Mucosa of rectum (tissue), 2 donors: Measurements from ENCODE around the gene CLSTN1.

Experiments used
- H3K27ac ChIP-seq, 2 donors: one replicate each; pipeline ENCODE4 v1.7.0; 2013; ENCODE audit warnings: inconsistent platforms in 2 of 2, low read depth in 2 of 2, low read length in 2 of 2
- H3K27me3 ChIP-seq, 2 donors: one replicate each; pipeline ENCODE4 v1.7.0; 2013; ENCODE audit warnings: low read length in 2 of 2; ENCODE audit not compliant: control insufficient read depth in 2 of 2, insufficient read depth in 2 of 2
- H3K36me3 ChIP-seq, 2 donors: one replicate each; pipeline ENCODE4 v1.7.0; 2013; ENCODE audit warnings: low read length in 2 of 2; ENCODE audit not compliant: control insufficient read depth in 2 of 2, insufficient read depth in 2 of 2
- H3K4me1 ChIP-seq, 2 donors: one replicate each; pipeline ENCODE4 v1.7.0; 2013; ENCODE audit warnings: low read length in 2 of 2, mild to moderate bottlenecking in 1 of 2; ENCODE audit not compliant: control insufficient read depth in 2 of 2, insufficient read depth in 2 of 2
- H3K4me3 ChIP-seq, 2 donors: one replicate each; pipeline ENCODE4 v1.7.0; 2013; ENCODE audit warnings: low read length in 2 of 2
- H3K9ac ChIP-seq, 2 donors: one replicate each; pipeline ENCODE4 v1.7.0; 2013; ENCODE audit warnings: low read length in 2 of 2, low read depth in 1 of 2, mild to moderate bottlenecking in 1 of 2
- H3K9me3 ChIP-seq, 2 donors: one replicate each; pipeline ENCODE4 v1.7.0; 2013; ENCODE audit warnings: low read length in 2 of 2; ENCODE audit not compliant: control insufficient read depth in 2 of 2
- donor health status: healthy.
- donor health status: Normal muscosa, but diverticular disease.

The CLSTN1 gene

GRCh38 chr1:9736241-9736640, 87.5 kb downstream of the CLSTN1 start:
- Histone ChIP-seq H3K27me3 (no peaks in the 10 kb centered on the region), H3K36me3 (peaks cover 82 to 85% of the 10 kb centered on the region in 2 donors), H3K9ac (no peak overlapping the region), H3K27ac (no peak overlapping the region), H3K4me1 (no peaks in the 10 kb centered on the region), H3K9me3 (no peaks in the 10 kb centered on the region), H3K4me3 (no peak overlapping the region)

GRCh38 chr1:9735800-9736199, 88.0 kb downstream of the CLSTN1 start:
- no peaks in the 10 kb centered on the region for H3K27me3 ChIP-seq
- H3K4me3 ChIP-seq: no peak overlapping the region
- H3K9me3 ChIP-seq: no peaks in the 10 kb centered on the region
- peaks cover 82 to 85% of the 10 kb centered on the region in 2 donors for H3K36me3 ChIP-seq
- H3K4me1 ChIP-seq: no peaks in the 10 kb centered on the region
- no peak overlapping the region for H3K9ac ChIP-seq
- H3K27ac ChIP-seq: no peak overlapping the region

GRCh38 chr1:9733160-9733789, 90.5 kb downstream of the CLSTN1 start:
- H3K4me3 ChIP-seq: no peak overlapping the region
- no peak overlapping the region for H3K9ac ChIP-seq
- no peak overlapping the region for H3K27ac ChIP-seq
- H3K9me3 ChIP-seq: no peaks in the 10 kb centered on the region
- peaks cover 81 to 90% of the 10 kb centered on the region in 2 donors for H3K36me3 ChIP-seq
- H3K27me3 ChIP-seq: no peaks in the 10 kb centered on the region
- no peaks in the 10 kb centered on the region for H3K4me1 ChIP-seq

DNA sequence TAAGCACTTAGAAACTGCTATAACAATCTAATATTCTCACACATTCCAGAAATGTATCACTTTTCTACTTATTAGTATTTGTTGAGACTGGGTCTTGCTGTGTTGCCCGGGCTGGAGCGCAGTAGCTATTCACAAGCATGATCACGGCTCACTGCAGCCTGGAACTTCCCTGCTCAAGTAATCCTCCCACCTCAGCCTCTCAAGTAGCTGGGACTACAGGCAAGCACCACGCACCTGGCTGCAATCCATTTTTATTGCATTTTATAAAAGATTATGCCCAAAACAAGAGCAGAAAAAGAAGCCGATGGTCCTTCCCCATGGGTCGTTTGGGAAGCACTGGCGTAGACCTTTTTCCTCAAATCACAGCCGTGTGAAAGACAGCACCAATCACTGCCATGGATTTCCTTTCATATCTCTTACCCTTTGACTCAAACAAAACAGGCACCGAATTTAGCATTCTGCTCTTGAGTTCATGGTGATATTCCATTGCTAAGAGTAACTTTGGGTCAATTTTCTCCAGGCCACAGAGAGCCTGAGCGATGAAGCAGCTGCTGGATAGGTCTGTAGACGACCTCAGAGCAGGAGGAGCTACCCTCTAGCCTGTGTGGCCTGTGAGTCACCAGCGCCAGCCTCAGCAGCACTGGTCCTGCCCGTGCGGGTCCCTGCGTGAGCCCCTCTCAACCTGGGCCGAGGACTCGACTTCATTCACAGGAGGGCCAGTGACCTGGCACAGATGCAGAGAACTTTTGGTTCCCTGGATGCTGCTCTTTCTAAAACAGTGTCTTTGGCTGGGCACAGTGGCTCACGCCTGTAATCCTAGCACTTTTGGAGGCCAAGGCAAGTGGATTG, 91.4 kb downstream of the CLSTN1 start:
- Histone ChIP-seq H3K4me1 (no peaks in the 10 kb centered on the region), H3K9me3 (no peaks in the 10 kb centered on the region), H3K27me3 (no peaks in the 10 kb centered on the region), H3K36me3 (peaks cover 74 to 83% of the 10 kb centered on the region in 2 donors), H3K4me3 (no peak overlapping the region), H3K9ac (no peak overlapping the region), H3K27ac (no peak overlapping the region)

- H3K4me3 ChIP-seq: no peak overlapping the region
- no peak overlapping the region for H3K9ac ChIP-seq
- H3K36me3 ChIP-seq: peaks cover 72 to 75% of the 10 kb centered on the region in 2 donors
- no peaks in the 10 kb centered on the region for H3K9me3 ChIP-seq
- H3K27ac ChIP-seq: no peak overlapping the region
- no peaks in the 10 kb centered on the region for H3K27me3 ChIP-seq
- H3K4me1 ChIP-seq: no peaks in the 10 kb centered on the region
Observed at GRCh38 chr1:9731561-9731960, 92.2 kb downstream of the CLSTN1 start.

DNA sequence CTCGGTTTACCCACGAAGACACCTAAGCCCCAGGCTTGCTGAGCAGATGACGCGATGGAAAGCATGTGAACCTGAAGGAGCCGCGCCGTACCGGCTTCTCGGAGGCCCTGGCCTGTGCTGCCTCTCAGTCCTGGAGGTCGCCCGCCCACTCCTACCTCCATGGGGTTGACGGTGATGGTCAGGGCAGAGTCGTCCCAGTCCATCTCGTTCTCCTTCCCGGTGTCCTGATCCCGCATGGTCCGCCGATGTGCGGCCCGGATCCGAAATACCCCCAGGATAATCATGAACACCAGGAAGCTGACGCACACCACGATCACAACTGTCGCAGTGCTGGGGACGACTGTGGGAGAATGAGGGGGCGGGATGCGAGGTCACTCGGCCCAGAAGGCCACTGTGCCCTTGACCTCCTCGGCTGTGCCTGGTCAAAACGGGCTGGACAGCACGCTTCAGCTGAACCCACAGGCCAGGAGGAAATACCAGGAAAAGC, 92.7 kb downstream of the CLSTN1 start:
- H3K9ac ChIP-seq: no peak overlapping the region
- no peaks in the 10 kb centered on the region for H3K9me3 ChIP-seq
- H3K27me3 ChIP-seq: no peaks in the 10 kb centered on the region
- no peak overlapping the region for H3K4me3 ChIP-seq
- H3K27ac ChIP-seq: no peak overlapping the region
- H3K36me3 ChIP-seq: peaks cover 68 to 70% of the 10 kb centered on the region in 2 donors
- H3K4me1 ChIP-seq: no peaks in the 10 kb centered on the region

DNA sequence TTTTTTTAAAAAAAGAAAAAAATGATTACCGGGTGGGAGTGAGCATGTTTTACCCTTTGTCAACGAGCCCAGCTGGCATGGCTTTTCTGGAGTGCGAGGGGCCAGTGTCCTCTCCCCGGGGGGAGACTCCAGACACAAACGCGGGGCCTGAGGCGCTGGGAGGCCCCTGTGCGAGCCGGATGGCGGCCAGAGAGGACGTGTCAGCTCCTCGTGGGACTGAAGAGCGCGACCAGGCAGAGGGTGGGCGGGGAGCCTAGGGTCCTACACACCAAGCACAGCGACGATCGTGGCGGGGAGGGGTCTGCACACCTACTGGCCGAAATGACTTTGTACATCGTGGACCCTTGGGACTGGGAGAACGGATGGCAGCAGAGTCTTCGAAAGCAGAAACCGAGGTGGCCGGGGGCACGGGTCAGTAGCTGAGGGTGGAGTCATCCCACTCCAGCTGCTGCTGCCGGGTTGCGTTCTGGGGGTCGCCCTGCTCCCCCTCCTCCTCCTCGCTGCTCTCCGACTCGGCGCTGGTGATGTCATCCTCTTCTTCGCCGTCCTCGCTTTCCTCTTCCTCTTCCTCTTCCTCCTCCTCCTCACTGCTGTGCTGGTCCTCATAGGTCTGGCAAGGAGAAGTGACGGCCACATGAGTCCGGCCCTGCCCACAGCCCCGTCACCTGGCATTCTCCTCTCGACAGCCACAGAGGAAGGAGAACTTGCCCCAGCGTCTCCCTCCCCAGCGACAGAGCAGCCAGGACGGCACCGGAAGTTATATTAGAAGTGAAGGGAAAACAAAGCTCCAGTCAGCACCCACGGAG, 93.5 kb downstream of the CLSTN1 start:
- Histone ChIP-seq H3K27ac (no peak overlapping the region), H3K4me3 (no peak overlapping the region), H3K4me1 (no peaks in the 10 kb centered on the region), H3K27me3 (no peaks in the 10 kb centered on the region), H3K9me3 (no peaks in the 10 kb centered on the region), H3K36me3 (peaks cover 60 to 62% of the 10 kb centered on the region in 2 donors), H3K9ac (no peak overlapping the region)

GRCh38 chr1:9729523-9729922, 94.2 kb downstream of the CLSTN1 start:
- H3K9me3 ChIP-seq: no peaks in the 10 kb centered on the region
- peaks cover 53 to 55% of the 10 kb centered on the region in 2 donors for H3K36me3 ChIP-seq
- no peak overlapping the region for H3K9ac ChIP-seq
- H3K4me1 ChIP-seq: no peaks in the 10 kb centered on the region
- no peak overlapping the region for H3K4me3 ChIP-seq
- no peak overlapping the region for H3K27ac ChIP-seq
- H3K27me3 ChIP-seq: no peaks in the 10 kb centered on the region

DNA sequence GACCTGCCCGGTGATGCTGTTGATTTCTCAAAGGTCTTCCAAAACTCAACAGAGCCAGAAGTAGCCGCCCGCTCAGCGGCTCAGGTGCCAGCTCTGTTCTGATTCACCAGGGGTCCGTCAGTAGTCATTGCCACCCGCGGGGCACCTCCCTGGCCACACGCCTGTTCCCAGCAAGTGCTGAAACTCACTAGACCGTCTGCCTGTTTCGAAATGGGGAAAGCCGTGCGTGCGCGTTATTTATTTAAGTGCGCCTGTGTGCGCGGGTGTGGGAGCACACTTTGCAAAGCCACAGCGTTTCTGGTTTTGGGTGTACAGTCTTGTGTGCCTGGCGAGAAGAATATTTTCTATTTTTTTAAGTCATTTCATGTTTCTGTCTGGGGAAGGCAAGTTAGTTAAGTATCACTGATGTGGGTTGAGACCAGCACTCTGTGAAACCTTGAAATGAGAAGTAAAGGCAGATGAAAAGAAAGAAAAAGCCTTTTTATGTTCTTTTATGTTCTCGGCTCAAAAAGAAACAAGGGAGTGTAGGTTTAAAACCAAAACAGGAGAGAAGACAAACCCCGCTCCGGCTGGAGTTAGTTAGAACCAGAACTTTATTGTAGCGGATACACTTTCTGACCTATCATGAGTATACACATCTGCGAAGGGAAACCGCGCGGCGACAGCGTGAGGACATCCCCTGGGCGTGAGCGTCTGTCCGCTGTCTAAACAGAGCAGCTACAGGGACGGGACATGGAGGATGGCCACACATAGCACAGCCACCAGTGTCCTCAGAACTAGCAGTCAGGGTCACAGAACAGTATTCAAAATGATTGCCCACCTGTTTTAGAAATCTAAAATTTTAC, 95.1 kb downstream of the CLSTN1 start:
- H3K27me3 ChIP-seq: no peaks in the 10 kb centered on the region
- no peak overlapping the region for H3K9ac ChIP-seq
- H3K4me3 ChIP-seq: no peak overlapping the region
- peaks cover 44 to 56% of the 10 kb centered on the region in 2 donors for H3K36me3 ChIP-seq
- H3K27ac ChIP-seq: no peak overlapping the region
- H3K9me3 ChIP-seq: no peaks in the 10 kb centered on the region
- H3K4me1 ChIP-seq: no peaks in the 10 kb centered on the region
